Activated naive CD4-positive, alpha-beta T cell (primary cell): Measurements from ENCODE around the gene NCOA7.

Experiments
- DNase-seq, 4 experiments: peaks; one replicate each; lab custom pipeline; 2025; lab: John Stamatoyannopoulos, UW

The NCOA7 gene

DNA sequence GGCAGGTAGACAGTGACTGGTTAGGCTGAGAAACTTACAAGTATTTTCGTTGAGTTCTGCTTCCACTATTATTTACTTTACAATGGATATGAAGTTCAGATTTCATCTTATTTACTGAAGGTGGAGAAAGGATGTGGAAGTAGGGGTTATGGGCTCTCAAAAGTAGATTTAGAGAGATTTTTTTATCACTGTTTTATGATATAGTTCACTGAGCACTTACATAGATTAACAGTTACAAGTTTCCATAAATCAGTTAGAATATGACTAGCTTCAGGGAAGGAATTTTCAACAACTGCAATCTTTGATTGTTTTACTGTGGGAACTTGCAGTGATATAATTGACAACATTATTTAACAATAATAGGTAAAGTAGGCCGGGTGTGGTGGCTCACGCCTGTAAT is 188.3 kb downstream of the NCOA7 start:
- no peak for DNase-seq
